ENCODE measurements around the gene DOK5.

DOK5 gene

GRCh38 chr20:54515793-54516628 is 40.6 kb downstream of the DOK5 start:
- no peak for FAIRE-seq

GRCh38 chr20:54517241-54517975 is 42.0 kb downstream of the DOK5 start:
- FAIRE-seq = no peak

GRCh38 chr20:54524849-54525248 is 49.5 kb downstream of the DOK5 start:
- no peak for FAIRE-seq

- no peak for FAIRE-seq
Measured at GRCh38 chr20:54525916-54526590, 50.7 kb downstream of the DOK5 start.

- FAIRE-seq = no peak
Measured at GRCh38 chr20:54526801-54527200, 51.4 kb downstream of the DOK5 start.

- no peak for FAIRE-seq
Measured at GRCh38 chr20:54532573-54532972, 57.2 kb downstream of the DOK5 start.

GRCh38 chr20:54534101-54534500 is 58.7 kb downstream of the DOK5 start:
- FAIRE-seq = no peak

- no peak for FAIRE-seq
Measured at GRCh38 chr20:54535033-54535432, 59.6 kb downstream of the DOK5 start.

GRCh38 chr20:54535746-54536145 is 60.4 kb downstream of the DOK5 start:
- FAIRE-seq = no peak

GRCh38 chr20:54539521-54540046 is 64.2 kb downstream of the DOK5 start:
- no peak for FAIRE-seq

GRCh38 chr20:54543369-54543768 is 68.0 kb downstream of the DOK5 start:
- FAIRE-seq = no peak

- no peak for FAIRE-seq
Measured at GRCh38 chr20:54545676-54546358, 70.4 kb downstream of the DOK5 start.

- FAIRE-seq = no peak
Measured at GRCh38 chr20:54548849-54549248, 73.5 kb downstream of the DOK5 start.

- FAIRE-seq = no peak
Measured at GRCh38 chr20:54549658-54550326, 74.4 kb downstream of the DOK5 start.

- no peak for FAIRE-seq
Measured at GRCh38 chr20:54550776-54551396, 75.5 kb downstream of the DOK5 start.

GRCh38 chr20:54554006-54554405 is 78.6 kb downstream of the DOK5 start:
- FAIRE-seq = no peak

GRCh38 chr20:54555150-54555549 is 79.8 kb downstream of the DOK5 start:
- no peak for FAIRE-seq

GRCh38 chr20:54556406-54556805 is 81.0 kb downstream of the DOK5 start:
- no peak for FAIRE-seq

GRCh38 chr20:54557806-54558590 is 82.6 kb downstream of the DOK5 start:
- no peak for FAIRE-seq

GRCh38 chr20:54559890-54560289 is 84.5 kb downstream of the DOK5 start:
- no peak for FAIRE-seq

GRCh38 chr20:54560357-54560756 is 85.0 kb downstream of the DOK5 start:
- no peak for FAIRE-seq

All from TTC549 (cell line).